Right renal cortex interstitium (tissue), 3 donors: ENCODE results near the gene HTR3B. TPM values are rescaled to one million over a fixed set of nuclear protein-coding genes. Genes with fewer than 3 reads are reported as not detected.
A peak's percentile ranks its signal among the peaks of the same experiment; 100 is the strongest.
"Not testable (repeated sequence)": the region's sequence is repeated elsewhere in the genome, so short reads cannot be mapped to it uniquely, and the experiment has no call there.

Source experiments
- DNase-seq, 3 donors: peaks; one replicate each; pipeline ENCODE4 v3.0.0-alpha.2; 2013; ENCODE audit warnings: low read depth in 3 of 3, low spot score in 2 of 3
- polyA plus RNA-seq, 3 donors: library from polyadenylated mRNA; unstranded; fragments of 120-200 nt; gene quantifications; one replicate each; pipeline ENCODE4 v1.2.1, GENCODE V29; 2013; ENCODE audit not compliant: insufficient read length in 3 of 3

Gene HTR3B, protein sequence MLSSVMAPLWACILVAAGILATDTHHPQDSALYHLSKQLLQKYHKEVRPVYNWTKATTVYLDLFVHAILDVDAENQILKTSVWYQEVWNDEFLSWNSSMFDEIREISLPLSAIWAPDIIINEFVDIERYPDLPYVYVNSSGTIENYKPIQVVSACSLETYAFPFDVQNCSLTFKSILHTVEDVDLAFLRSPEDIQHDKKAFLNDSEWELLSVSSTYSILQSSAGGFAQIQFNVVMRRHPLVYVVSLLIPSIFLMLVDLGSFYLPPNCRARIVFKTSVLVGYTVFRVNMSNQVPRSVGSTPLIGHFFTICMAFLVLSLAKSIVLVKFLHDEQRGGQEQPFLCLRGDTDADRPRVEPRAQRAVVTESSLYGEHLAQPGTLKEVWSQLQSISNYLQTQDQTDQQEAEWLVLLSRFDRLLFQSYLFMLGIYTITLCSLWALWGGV
- polyA plus RNA-seq: under 1 TPM in 2 of 3 donors, not detected in 1; 0.08 to 0.12 TPM

DNA sequence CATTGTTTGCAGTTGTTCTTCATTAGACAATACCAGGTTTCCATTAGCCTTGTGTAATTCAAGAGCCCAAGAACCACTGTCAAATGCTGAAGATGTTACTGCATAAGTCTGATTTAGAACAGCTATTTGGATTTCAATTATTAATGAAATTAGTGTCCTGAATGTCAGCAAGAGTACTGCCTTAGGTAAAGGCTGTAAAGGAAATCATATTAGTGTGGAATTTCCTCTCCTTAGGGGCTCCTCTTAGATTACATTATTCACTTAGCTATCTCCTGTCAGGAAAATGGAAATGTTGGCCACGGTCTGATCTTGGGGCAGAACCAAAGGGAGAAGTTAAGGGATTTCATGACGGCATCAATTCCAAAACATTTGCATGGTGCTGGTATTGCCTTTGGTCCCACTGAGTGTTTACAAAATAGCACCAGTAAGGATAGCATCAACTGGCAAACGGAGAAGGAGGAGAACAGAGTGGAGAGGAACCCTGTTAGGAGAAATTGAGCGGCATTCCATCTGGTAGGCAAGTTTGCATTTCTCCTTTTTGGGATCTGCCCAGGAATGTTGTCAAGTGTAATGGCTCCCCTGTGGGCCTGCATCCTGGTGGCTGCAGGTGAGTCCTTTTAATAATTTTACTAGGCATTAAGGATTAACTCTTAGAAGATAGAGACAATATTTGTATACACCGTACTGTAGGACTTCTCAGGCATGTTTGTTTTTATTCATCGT, at the start of gene HTR3B:
HTR3B (plus strand) TSS at position 418 of the 723 bp plus-strand sequence; CDS start at position 556, 138 bp downstream.
- DNase-seq: no peak

DNA sequence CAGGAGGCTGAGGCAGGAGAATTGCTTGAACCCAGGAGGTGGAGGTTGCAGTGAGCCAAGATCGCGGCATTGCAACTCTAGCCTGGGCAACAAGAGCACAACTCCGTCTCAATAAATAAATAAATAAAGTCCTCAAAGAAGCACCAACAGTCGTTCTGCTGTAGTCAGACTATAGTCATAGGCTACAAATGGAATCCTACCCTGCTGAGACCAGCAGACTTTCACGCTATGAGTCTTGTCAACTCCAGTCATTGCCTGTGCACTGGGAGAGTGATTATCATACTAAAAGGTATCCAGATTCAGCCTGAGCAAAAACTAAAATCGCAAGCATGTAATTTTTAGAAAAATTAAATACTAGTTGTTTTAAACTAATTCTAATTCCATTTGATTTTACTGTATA, 48.8 kb upstream of the HTR3B start:
- no peak for DNase-seq

DNA sequence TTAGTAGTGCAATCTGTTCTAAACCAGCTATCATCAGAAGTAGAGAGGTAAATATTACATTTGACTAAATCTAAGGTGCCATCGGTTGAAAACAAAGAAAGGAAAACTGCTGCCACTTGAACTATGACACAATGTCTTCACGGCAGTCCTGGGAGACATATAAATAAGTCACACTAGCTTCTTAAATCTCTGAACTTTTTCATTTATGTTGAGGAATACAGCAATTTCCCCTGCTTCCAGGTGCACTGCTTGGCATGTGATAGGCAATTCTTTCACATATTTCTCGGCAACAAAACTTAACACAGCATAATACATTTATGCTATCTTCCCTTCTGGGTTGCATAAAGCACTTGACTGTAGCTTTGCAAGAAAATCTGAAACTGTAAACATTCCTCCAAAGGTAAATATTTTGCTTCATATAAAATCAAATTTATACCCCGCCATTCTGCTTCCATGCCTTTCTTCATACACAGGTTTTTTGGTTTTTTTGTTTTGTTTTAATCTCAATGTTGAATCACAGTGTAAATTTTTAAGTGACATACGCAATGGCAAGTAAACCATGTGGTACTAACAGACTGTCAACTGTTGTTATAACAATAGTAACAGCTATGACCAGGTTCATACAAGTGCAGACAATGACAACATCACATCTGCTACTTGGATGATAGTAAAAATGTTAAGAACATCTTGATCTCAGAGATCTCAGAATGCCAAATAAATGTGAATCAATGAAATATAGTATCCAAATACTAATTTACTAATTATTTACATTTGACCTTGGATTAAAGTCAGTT, 47.4 kb upstream of the HTR3B start:
- no peak for DNase-seq

DNA sequence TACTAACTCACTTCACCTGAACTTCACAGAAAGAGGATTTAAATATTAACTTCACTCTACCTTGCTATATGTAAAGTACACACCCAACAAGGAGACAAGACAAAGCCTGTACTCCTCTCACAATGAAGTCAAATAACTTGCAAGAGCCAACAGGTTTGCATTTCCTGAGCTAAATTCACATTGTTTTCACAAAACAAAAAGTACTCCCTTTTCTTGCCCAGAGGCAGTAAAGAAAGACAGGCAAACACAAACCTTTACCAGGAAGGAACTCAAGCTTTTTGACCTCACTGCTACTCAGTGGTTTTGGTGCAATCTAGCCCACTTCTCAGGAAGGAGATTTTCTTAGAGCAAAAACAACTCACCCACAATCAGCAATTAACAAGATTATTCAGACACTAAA, 44.9 kb upstream of the HTR3B start:
- DNase-seq: no peak

DNA sequence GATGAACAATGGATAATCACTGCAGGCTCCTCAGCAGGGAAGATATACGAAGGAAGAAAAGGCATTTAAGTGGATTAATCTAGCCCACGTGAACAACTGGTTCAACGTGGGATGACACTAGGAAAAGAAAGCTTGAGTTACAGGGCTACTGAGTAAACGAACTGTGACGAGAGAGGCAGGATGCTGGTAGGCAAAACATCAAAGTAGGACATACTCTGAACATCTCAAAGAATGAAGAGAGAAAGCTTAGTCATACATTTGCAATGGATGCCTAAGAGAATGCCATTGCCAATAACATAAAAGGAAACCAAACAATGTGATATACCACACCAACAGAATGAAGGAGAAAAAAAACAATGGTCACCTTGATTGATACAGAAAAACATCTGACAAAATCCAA, 42.2 kb upstream of the HTR3B start:
- no peak for DNase-seq

DNA sequence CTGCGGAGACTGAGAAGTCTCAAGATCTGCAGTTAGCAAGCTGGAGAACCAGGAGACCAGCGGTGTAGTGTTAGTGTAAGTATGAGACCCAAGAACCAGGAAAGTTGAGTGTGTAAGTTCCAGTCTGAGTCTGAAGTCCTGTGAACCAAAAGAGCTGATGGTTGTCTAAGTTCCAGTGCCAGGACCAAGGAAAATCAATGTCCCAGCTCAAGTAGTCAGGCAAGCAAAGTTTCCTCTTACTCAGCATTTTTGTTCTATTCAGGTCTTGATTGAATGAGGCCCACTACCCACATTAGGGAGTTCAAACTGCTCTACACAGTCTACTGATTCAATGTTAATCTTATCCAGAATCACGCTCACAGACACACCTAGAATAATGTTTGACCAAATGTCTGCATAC, 40.2 kb upstream of the HTR3B start:
- DNase-seq: no peak

DNA sequence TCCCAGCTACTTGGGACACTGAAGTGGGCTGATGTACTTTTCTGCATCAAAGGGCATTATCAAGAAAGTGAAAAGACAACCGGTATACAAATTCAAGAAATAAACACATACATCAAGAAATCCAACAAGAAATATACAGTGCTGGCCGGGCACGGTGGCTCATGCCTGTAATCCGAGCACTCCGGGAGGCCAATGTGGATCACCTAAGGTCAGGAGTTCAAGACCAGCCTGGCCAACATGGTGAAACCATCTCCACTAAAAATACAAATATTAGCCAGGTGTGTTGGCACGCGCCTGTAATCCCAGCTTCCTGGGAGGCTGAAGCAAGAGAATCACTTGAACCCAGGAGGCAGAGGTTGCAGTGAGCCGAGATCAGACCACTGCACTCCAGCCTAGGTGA, 38.7 kb upstream of the HTR3B start:
- DNase-seq: no peak

DNA sequence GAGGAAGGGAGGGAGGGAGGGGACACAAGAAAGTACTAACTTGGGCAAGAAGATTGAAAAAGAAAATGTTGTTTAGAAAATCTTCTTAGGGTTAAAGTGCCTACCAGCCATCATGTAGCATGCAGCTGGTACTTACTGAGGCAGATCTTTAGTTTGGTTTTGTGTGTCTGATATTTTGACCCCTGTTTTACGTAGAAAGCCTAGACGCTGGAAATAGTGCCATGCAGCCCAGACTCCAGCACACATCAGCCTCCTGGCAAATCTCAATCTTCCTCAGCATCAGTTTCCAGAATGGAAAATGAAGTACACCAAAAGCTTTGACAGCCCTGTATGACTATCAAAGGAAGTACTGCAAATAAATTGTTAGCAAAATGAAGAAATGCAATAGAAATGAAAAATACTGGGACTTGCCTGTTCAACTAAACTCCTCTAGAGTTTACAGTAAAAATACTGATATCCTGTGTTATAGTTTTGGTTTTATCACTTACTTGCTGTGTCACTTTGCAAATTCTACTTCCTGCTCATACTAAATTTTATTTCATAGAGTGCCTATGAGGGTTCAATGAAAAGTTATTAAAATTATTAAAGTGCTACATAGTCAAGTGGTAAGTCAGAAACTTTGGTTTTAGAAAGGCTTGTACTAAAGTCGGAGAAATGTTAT, 36.6 kb upstream of the HTR3B start:
- no peak for DNase-seq

DNA sequence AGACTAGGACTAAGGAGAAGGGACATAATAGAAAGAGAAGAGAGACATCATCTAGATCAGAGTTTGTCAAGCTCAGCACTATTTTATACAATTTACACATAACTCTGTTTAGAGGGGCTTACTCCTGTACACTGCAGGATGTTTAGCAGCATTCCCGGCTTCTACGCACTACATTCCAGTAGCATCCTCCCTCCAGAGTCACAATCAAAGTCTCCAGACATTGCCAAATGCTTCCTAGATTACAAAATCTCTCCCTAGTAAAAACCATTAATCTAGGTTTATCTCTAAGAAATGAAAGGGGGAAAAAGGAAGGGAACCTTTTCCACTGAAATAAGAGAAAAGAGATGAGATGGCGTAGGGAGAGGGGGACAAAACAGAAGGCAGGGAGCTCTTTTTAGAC, 33.3 kb upstream of the HTR3B start:
- DNase-seq: no peak

DNA sequence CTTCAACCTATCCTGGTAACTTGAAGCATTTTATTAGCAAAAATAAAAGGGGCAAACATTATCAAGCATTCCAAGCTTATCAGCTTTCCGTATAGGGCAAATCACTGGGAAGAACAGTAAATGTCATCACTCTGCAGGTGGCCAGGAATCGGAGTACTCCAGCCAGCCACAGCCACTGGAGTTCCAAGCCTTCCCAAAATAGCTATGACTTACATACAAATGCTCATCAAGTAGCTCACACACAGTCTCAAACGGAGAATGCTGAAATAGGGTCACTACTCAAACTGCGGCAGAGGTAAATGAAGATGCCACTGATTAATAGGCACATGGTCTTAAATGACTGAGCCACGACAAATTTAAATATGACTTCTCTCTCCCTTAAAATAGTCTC, 31.4 kb upstream of the HTR3B start:
- DNase-seq: no peak

DNA sequence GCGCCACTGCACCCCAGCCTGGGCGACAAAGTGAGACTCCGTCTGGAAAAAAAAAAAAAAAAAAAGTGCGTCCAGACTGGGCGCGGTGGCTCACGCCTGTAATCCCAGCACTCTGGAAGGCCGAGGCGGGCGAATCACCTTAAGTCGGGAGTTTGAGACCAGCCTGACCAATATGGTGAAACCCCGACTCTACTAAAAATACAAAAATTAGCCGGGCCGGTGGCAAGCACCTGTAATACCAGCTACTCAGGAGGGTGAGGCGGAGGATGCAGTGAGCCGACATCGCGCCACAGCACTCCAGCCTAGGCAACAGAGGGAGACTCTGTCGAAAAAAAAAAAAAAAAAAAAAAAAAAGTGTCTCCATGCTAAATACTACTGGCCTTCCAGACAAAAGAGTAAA, 30.5 kb upstream of the HTR3B start:
- no peak for DNase-seq

DNA sequence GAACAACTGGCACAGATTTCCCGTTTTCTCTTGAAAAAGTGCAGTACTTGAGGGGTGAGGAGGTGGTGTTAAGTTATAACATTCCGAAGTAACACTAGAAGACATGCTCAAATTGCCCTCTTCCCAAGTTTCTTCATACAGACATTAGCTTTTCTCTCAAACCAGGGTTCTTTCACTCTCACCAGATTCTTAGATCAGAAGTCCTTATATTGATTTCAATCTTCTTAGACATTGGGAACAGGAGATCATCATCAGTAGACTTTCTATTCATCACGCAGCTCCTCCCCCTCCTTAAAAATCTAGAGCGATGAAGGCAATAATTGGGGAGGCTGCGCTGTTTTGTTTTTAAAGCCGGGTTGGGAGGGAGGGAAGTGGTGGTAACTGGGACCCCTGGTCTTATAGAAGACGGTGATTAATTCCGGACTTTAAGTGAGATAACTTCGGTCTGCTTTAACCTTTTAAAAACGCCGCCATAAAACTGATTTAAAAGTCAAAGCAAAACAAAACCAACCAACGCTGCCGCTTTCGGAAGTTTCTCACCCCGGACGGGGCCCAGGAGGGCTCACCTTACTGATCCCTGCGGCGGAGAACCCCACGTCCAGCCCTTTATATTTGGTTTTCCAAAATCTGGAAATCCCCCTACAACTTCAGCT, 29.9 kb upstream of the HTR3B start:
- peak in 2 of 3 donors; percentile 31 to 41 for DNase-seq

DNA sequence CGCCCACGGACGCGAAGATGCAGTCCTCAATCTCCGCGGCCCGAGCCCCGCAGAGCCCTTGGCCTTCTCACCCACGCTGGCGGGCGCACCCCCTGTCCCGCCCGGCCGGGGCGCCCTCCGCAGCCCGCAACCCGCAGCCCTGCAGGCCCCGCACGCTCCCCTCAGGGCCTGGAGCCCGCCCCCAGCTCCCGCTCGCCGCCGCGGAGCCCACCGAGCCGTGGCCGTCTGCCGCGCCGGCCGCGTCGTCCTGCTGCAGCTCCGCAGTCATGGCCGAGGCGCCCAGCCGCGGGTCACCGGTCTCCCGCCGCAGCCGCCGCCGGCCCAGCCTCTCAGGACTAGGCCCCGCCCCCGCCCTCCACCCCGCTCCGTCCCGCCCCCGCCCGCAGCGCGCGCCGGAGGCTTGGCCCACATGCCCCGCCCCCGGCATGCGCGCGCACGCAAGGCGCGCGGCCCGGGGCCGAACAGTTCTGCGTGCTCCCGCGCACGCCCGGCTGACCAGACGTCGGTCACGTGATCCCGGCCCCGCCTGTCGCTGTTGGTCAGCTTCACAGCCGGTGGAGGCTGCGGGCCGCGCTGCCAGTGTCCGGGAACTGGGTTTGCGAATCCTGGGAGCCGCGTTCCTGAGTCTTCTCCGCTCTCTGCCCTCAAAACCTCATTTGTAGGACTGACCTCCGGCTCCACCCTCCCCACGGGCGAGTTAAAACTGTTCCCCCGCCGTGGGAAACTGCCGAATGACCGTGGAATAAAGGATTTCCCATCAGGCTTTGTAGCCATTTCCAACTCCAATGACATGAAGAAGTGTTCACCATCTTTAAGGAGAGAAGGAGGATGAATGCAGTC, 29.1 kb upstream of the HTR3B start, which contains the start of gene USP28:
USP28 (minus strand) TSS at position 339 of the 840 bp plus-strand sequence; CDS start at position 268, 71 bp downstream.
- DNase-seq: peak; percentile 84 to 95 (median 93)

DNA sequence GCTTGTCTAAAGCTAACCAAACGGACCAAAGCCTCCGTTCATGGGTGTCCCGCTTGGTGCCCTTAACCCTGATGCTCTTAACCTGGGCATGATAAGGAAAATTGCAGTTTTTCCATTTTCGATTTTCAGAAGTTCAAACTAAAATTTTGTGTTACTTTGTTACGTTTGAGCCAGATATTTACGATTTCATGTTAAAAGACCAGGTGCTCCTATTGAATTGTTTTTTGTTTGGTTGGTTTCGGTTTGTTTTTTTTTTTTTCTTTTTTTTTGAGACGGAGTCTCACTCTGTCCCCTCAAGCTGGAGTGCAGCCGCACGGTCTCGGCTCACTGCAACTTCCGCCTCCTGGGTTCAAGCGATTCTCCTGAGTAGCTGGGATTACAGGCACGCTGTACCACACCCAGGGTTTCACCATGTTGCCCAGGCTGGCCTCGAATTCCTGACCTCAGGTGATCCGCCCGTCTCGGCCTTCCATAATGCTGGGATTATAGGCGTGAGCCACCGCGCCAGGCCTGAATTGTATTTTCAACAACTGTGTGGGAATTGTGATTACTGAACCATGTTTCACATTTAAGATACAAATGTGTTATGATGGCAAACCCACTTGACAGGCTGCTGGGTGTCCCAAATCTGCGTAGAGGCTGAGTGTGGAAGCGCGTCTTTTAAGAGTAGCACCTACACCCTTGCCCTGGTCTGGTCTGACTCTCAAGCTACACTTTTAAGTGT, 28.4 kb upstream of the HTR3B start:
- no peak for DNase-seq

DNA sequence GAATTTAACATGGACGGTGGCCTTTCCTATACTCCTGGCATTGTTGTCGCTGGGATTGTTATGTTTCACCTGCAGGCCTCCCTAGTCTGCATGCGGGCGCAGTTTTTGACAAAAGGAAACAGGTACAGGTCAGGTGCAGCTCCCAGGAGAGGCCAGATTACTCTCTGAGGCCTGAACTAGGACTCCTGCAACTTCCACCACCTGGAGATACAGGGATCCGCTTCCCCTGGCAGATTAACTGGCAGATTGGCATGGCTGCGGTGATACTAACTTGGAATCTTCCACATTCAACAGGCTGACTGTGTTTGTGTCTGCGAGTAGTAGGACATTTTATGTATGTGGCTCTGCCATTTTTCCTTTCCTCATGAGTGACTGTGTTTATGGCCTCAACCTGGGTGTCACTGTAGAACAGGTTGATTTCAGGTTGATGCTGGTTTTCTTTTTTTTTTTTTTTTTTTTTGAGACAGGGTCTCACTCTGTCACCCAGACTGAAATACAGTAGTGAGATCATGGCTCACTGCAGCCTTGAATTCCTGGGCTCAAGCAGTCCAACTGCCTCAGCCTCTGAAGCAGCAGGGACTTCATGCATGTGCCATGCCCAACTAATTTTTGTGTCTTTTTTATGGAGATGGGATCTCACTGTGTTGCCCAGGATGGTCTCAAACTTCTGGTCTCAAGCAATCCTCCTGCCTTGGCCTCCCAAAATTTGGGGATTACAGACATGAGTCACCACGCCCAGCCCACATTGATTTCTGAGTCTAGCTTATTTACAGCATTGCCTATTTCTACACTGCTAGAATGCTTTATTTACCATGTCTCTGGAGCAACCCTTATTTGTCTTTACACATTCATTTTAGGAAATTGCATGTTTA, 27.6 kb upstream of the HTR3B start:
- no peak for DNase-seq

DNA sequence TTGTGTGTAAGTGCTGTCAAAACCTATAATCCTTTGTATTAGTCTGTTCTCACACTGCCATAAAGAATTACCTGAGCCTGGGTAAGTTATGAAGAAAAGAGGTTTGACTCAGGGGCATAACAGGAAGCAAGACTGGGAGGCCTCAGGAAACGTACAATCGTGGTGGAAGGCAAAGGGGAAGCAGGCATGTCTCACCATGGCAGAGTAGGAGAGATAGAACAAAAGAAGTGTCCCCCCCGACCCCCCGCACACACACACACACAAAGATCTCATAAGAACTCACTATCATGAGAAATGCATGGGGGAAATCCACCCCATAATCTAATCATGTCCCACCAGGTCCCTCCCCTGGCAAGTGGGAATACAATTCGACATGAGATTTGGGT, 26.9 kb upstream of the HTR3B start:
- DNase-seq: no peak

DNA sequence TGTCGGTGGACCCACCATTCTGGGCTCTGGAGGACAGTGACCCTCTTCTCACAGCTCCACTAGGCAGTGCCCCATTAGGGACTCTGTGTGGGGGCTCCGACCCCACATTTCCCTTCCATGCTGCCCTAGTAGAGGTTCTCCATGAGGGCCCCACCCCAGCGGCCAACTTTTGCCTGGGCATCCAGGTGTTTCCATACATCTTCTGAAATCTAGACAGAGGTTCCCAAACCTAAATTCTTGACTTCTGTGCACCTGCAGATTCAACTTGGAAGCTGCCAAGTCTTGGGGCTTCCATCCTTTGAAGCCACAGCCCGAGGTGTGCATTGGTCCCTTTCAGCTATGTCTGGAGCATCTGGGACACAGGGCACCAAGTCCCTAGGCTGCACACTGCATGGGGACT, 25.1 kb upstream of the HTR3B start:
- not testable (repeated sequence) for DNase-seq

DNA sequence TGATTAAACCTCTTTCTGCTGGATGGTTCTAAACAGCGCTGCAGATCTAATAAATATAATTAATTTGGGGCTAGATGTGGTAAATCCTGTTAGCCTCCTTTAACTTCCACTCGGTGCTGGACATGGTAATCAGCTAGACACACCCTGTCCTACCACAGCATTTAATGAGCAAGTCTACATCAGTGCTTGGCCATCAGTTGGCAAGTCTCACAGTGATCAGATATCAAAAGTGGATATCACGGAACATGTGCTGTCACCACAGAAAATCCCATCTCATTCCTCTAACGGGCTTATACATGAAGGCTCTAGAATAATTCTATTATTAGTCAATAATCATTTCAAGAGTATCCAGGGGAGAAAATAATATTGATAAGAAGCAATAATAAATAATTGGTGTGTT, 23.6 kb upstream of the HTR3B start:
- DNase-seq: no peak
